Measurements from ENCODE around the gene PKM. TPM values are rescaled to one million over a fixed set of nuclear protein-coding genes. Genes with fewer than 3 reads are reported as not detected.

Gene PKM
- 1,235 and 2,310 TPM in 2 replicates for total RNA-seq

GRCh38 chr15:72231066-72231832 is at the start of gene PKM:
TSS of gene PKM (minus strand) at chr15:72231190. CDS start at chr15:72219097, 12,093 bp downstream.

GRCh38 chr15:72272213-72272996 is 41.4 kb upstream of the PKM start, which contains the start of gene PARP6:
TSS of gene PARP6 (minus strand) at chr15:72272554. CDS start at chr15:72267477, 5,077 bp downstream.

GRCh38 chr15:72197460-72198355 is 33.3 kb downstream of the PKM start, which contains the start of gene GRAMD2A:
TSS of gene GRAMD2A (minus strand) at chr15:72197787.

Other genes starting within 250 kb of the PKM start
- gene MYO9A, start 113.0 kb downstream of the PKM start, total RNA-seq, result 37.0 and 53.4 TPM in 2 replicates
- 1.2 and 2.2 TPM in 2 replicates for gene SENP8, start 112.8 kb downstream of the PKM start, total RNA-seq
- 0.09 and 0.16 TPM in 2 replicates for gene GRAMD2A, start 33.4 kb downstream of the PKM start, total RNA-seq
- 12.3 and 18.1 TPM in 2 replicates for gene PARP6, start 41.4 kb upstream of the PKM start, total RNA-seq
- gene CELF6, start 89.0 kb upstream of the PKM start, total RNA-seq, result 0.26 and 0.47 TPM in 2 replicates
- 74.7 and 92.7 TPM in 2 replicates for gene HEXA, start 144.8 kb upstream of the PKM start, total RNA-seq
- not detected in 2 replicates for gene TMEM202, start 167.1 kb upstream of the PKM start, total RNA-seq
- 35.0 and 71.2 TPM in 2 replicates for gene ARIH1, start 243.1 kb upstream of the PKM start, total RNA-seq

Measured in bronchial smooth muscle cell (primary cell).